HepG2 (cell line): Measurements from ENCODE around the gene SRCAP. TPM values are rescaled to one million over a fixed set of nuclear protein-coding genes. Genes with fewer than 3 reads are reported as not detected.
A peak's percentile ranks its signal among the peaks of the same experiment; 100 is the strongest.

Experiments
- ATF1 ChIP-seq: IDR thresholded peaks from 2 replicates; pipeline ENCODE4 v1.6.1; 2016; ENCODE audit warnings: mild to moderate bottlenecking, control low read depth
- ATRX ChIP-seq: sonication (generic); formaldehyde crosslinking; IDR thresholded peaks from 2 replicates; pipeline ENCODE4 v1.4.0; 2020; ENCODE audit warnings: missing genetic modification reagents, borderline replicate concordance
- BRD4 ChIP-seq: sonication (generic); formaldehyde crosslinking; IDR thresholded peaks from 2 replicates; pipeline ENCODE4 v1.4.0; 2020; ENCODE audit warnings: missing genetic modification reagents
- CEBPG ChIP-seq: IDR thresholded peaks from 2 replicates; pipeline ENCODE4 v1.6.1; 2016
- CREM ChIP-seq, 2 experiments: sonication (generic) in 1 of 2; formaldehyde crosslinking in 1 of 2; IDR thresholded peaks; 2 replicates each; pipeline versions ENCODE4 v1.4.0 to v1.6.1; 2016 to 2020; ENCODE audit warnings: antibody characterized with exemption in 1 of 2, mild to moderate bottlenecking in 1 of 2, missing genetic modification reagents in 1 of 2
- ELF1 ChIP-seq: sonication (generic); formaldehyde crosslinking; IDR thresholded peaks from 2 replicates; pipeline ENCODE4 v1.4.0; 2020; ENCODE audit warnings: missing genetic modification reagents
- FOSL1 ChIP-seq: sonication (generic); formaldehyde crosslinking; IDR thresholded peaks from 2 replicates; pipeline ENCODE4 v1.9.0; 2021; ENCODE audit warnings: missing genetic modification reagents, borderline replicate concordance
- FOXA1 ChIP-seq, 2 experiments: fragments of 450-650 bp in 1 of 2; sonication (generic) in 1 of 2; formaldehyde crosslinking in 1 of 2; IDR thresholded peaks; 2 replicates each; pipeline versions ENCODE4 v1.4.0 to v1.6.1; 2016 to 2020; ENCODE audit warnings: missing genetic modification reagents in 1 of 2
- HDAC1 ChIP-seq: sonication (generic); formaldehyde crosslinking; IDR thresholded peaks from 2 replicates; pipeline ENCODE4 v1.5.1; 2020; ENCODE audit warnings: mild to moderate bottlenecking, missing genetic modification reagents
- HDAC2 ChIP-seq: sonication (generic); formaldehyde crosslinking; IDR thresholded peaks from 2 replicates; pipeline ENCODE4 v1.4.0; 2020; ENCODE audit warnings: missing genetic modification reagents
- HOXA3 ChIP-seq: sonication (generic); formaldehyde crosslinking; IDR thresholded peaks from 2 replicates; pipeline ENCODE4 v1.5.0; 2020; ENCODE audit warnings: missing genetic modification reagents
- MIXL1 ChIP-seq: IDR thresholded peaks from 2 replicates; pipeline ENCODE4 v1.6.1; 2016
- NR1H2 ChIP-seq: sonication (generic); formaldehyde crosslinking; IDR thresholded peaks from 2 replicates; pipeline ENCODE4 v1.8.1; 2022; ENCODE audit warnings: low read depth, missing genetic modification reagents, borderline replicate concordance
- SMARCC2 ChIP-seq: fragments of 450-650 bp; IDR thresholded peaks from 2 replicates; pipeline ENCODE4 v1.6.1; 2017; ENCODE audit warnings: antibody characterized with exemption, mild to moderate bottlenecking
- ZBTB38 ChIP-seq: sonication (generic); formaldehyde crosslinking; IDR thresholded peaks from 2 replicates; pipeline ENCODE4 v1.5.1; 2020; ENCODE audit warnings: mild to moderate bottlenecking, missing genetic modification reagents
- ZMYM2 ChIP-seq: sonication (generic); formaldehyde crosslinking; IDR thresholded peaks from 2 replicates; pipeline ENCODE4 v1.8.0; 2022; ENCODE audit warnings: mild to moderate bottlenecking, missing genetic modification reagents
- ZMYM3 ChIP-seq: sonication (generic); formaldehyde crosslinking; IDR thresholded peaks from 2 replicates; pipeline ENCODE4 v1.5.1; 2020; ENCODE audit warnings: mild to moderate bottlenecking, missing genetic modification reagents
- ZNF556 ChIP-seq: sonication (generic); formaldehyde crosslinking; IDR thresholded peaks from 2 replicates; pipeline ENCODE4 v1.4.0; 2020; ENCODE audit warnings: mild to moderate bottlenecking, missing genetic modification reagents, borderline replicate concordance
- polyA plus RNA-seq, 8 experiments: library from polyadenylated mRNA; depleted of rRNA in 3 of 8; stranded (reverse) in 7 of 8; unstranded in 1 of 8; fragments of >200 nt; fragmentation: Illumina TruSeq in 4 of 8; extraction: Trizol in 4 of 8; gene quantifications; 2 replicates each; pipeline versions ENCODE4 v1.2.1 to v1.2.3, GENCODE V29; 2011 to 2016; ENCODE audit warnings: low read depth in 4 of 8, missing spikeins in 1 of 8, mixed read lengths in 1 of 8; ENCODE audit not compliant: insufficient read depth in 1 of 8
- total RNA-seq, 5 experiments: library from RNA; depleted of rRNA; stranded (reverse); fragments of >200 nt; fragmentation: Illumina TruSeq; extraction: Trizol; gene quantifications; 2 replicates each; pipeline ENCODE4 v1.2.3, GENCODE V29; 2016; ENCODE audit warnings: low read depth in 1 of 5
- TF ChIP-seq, protein P1 (sequence below): sonication (generic); formaldehyde crosslinking; IDR thresholded peaks from 2 replicates; pipeline ENCODE4 v1.4.0; 2020; ENCODE audit warnings: missing genetic modification reagents
- TF ChIP-seq, protein P2 (sequence below): sonication (generic); formaldehyde crosslinking; IDR thresholded peaks from 2 replicates; pipeline ENCODE4 v1.5.1; 2020; ENCODE audit warnings: mild to moderate bottlenecking, missing genetic modification reagents, borderline replicate concordance
- TF ChIP-seq, protein P3 (sequence below): IDR thresholded peaks from 2 replicates; pipeline ENCODE4 v1.4.0; 2020; ENCODE audit warnings: mild to moderate bottlenecking, missing genetic modification reagents

Gene SRCAP
- total and polyA plus RNA-seq, 2 of the 13 experiments (the other 11 are each of a cell fraction or from before 2014, with no cell fraction given) = 4.9 to 9.0 TPM

DNA sequence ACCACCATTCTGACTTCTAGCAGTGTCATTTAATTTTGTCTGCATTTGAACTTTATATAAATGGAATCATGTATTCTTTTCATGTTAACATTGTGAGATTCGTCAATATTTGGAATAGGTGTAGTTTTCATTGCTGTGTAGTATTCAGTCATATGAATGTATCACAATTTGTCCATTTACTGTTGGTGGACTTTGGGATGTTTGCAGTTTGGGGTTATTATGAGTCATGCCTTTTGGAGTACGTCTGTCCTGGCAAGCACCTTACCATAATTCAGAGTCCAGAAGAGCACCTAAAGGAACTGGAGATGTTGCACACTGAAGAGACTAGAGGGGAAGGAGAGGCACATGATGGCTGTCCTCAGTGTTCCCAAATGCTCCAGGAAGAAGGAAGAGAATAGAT lies 46.1 kb downstream of the SRCAP start (continued):
- TF ChIP-seq, protein P1, sequence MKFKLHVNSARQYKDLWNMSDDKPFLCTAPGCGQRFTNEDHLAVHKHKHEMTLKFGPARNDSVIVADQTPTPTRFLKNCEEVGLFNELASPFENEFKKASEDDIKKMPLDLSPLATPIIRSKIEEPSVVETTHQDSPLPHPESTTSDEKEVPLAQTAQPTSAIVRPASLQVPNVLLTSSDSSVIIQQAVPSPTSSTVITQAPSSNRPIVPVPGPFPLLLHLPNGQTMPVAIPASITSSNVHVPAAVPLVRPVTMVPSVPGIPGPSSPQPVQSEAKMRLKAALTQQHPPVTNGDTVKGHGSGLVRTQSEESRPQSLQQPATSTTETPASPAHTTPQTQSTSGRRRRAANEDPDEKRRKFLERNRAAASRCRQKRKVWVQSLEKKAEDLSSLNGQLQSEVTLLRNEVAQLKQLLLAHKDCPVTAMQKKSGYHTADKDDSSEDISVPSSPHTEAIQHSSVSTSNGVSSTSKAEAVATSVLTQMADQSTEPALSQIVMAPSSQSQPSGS (CRISPR knock-in tag) = peak; percentile 48; the same call in 1 of the 2 replicates
- no peak for TF ChIP-seq BRD4 (CRISPR knock-in tag)
- peak; percentile 80 for TF ChIP-seq ZMYM2 (CRISPR knock-in tag)
- TF ChIP-seq ATF1 (CRISPR knock-in tag) = 0 out of 2 replicates have a peak, but pooled peaks have one; percentile 34
- no peak for TF ChIP-seq ZBTB38 (CRISPR knock-in tag)
- TF ChIP-seq NR1H2 (CRISPR knock-in tag) = peak; percentile 96
- peak; percentile 52; the same call in 1 of the 2 replicates for TF ChIP-seq FOSL1
- TF ChIP-seq ZMYM3 (CRISPR knock-in tag) = peak; percentile 66; the same call in 1 of the 2 replicates
- TF ChIP-seq FOXA1 (IDR thresholded peaks at IDR 0.05) = no peak
- peak; percentile 34; the same call in 1 of the 2 replicates for TF ChIP-seq FOXA1 (CRISPR knock-in tag; IDR thresholded peaks at IDR 0.05)
- no peak for TF ChIP-seq ELF1 (CRISPR knock-in tag)
- no peak for TF ChIP-seq ATRX (CRISPR knock-in tag)
- no peak; the same call in 1 of the 2 replicates for TF ChIP-seq ZNF556
- TF ChIP-seq HOXA3 = peak; percentile 13; the same call in 1 of the 2 replicates
- peak; percentile 58; the same call in 1 of the 2 replicates for TF ChIP-seq MIXL1 (CRISPR knock-in tag)
- peak; percentile 43; the same call in 1 of the 2 replicates for TF ChIP-seq CREM (IDR thresholded peaks at IDR 0.05)
- no peak for TF ChIP-seq CREM (CRISPR knock-in tag; IDR thresholded peaks at IDR 0.05)
- TF ChIP-seq, protein P2, sequence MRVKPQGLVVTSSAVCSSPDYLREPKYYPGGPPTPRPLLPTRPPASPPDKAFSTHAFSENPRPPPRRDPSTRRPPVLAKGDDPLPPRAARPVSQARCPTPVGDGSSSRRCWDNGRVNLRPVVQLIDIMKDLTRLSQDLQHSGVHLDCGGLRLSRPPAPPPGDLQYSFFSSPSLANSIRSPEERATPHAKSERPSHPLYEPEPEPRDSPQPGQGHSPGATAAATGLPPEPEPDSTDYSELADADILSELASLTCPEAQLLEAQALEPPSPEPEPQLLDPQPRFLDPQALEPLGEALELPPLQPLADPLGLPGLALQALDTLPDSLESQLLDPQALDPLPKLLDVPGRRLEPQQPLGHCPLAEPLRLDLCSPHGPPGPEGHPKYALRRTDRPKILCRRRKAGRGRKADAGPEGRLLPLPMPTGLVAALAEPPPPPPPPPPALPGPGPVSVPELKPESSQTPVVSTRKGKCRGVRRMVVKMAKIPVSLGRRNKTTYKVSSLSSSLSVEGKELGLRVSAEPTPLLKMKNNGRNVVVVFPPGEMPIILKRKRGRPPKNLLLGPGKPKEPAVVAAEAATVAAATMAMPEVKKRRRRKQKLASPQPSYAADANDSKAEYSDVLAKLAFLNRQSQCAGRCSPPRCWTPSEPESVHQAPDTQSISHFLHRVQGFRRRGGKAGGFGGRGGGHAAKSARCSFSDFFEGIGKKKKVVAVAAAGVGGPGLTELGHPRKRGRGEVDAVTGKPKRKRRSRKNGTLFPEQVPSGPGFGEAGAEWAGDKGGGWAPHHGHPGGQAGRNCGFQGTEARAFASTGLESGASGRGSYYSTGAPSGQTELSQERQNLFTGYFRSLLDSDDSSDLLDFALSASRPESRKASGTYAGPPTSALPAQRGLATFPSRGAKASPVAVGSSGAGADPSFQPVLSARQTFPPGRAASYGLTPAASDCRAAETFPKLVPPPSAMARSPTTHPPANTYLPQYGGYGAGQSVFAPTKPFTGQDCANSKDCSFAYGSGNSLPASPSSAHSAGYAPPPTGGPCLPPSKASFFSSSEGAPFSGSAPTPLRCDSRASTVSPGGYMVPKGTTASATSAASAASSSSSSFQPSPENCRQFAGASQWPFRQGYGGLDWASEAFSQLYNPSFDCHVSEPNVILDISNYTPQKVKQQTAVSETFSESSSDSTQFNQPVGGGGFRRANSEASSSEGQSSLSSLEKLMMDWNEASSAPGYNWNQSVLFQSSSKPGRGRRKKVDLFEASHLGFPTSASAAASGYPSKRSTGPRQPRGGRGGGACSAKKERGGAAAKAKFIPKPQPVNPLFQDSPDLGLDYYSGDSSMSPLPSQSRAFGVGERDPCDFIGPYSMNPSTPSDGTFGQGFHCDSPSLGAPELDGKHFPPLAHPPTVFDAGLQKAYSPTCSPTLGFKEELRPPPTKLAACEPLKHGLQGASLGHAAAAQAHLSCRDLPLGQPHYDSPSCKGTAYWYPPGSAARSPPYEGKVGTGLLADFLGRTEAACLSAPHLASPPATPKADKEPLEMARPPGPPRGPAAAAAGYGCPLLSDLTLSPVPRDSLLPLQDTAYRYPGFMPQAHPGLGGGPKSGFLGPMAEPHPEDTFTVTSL (CRISPR knock-in tag) = peak; percentile 27; the same call in 1 of the 2 replicates
- TF ChIP-seq HDAC1 (CRISPR knock-in tag) = peak; percentile 43; the same call in 1 of the 2 replicates
- TF ChIP-seq SMARCC2 = peak; percentile 70; the same call in 1 of the 2 replicates
- TF ChIP-seq, protein P3, sequence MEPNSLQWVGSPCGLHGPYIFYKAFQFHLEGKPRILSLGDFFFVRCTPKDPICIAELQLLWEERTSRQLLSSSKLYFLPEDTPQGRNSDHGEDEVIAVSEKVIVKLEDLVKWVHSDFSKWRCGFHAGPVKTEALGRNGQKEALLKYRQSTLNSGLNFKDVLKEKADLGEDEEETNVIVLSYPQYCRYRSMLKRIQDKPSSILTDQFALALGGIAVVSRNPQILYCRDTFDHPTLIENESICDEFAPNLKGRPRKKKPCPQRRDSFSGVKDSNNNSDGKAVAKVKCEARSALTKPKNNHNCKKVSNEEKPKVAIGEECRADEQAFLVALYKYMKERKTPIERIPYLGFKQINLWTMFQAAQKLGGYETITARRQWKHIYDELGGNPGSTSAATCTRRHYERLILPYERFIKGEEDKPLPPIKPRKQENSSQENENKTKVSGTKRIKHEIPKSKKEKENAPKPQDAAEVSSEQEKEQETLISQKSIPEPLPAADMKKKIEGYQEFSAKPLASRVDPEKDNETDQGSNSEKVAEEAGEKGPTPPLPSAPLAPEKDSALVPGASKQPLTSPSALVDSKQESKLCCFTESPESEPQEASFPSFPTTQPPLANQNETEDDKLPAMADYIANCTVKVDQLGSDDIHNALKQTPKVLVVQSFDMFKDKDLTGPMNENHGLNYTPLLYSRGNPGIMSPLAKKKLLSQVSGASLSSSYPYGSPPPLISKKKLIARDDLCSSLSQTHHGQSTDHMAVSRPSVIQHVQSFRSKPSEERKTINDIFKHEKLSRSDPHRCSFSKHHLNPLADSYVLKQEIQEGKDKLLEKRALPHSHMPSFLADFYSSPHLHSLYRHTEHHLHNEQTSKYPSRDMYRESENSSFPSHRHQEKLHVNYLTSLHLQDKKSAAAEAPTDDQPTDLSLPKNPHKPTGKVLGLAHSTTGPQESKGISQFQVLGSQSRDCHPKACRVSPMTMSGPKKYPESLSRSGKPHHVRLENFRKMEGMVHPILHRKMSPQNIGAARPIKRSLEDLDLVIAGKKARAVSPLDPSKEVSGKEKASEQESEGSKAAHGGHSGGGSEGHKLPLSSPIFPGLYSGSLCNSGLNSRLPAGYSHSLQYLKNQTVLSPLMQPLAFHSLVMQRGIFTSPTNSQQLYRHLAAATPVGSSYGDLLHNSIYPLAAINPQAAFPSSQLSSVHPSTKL (CRISPR knock-in tag) = peak; percentile 46; the same call in 1 of the 2 replicates
- peak; percentile 65; the same call in 1 of the 2 replicates for TF ChIP-seq HDAC2
- 0 out of 2 replicates have a peak, but pooled peaks have one; percentile 9 for TF ChIP-seq CEBPG
